Lung (tissue), 12 donors: ENCODE measurements around the gene MAGI2. TPM values are rescaled to one million over a fixed set of nuclear protein-coding genes. Genes with fewer than 3 reads are reported as not detected.

Source experiments
- ATAC-seq: fragments of 200-7000 bp; cut with Tn5 transposase; one replicate; pipeline ENCODE4 v1.9.1; 2020; ENCODE audit warnings: moderate number of reproducible peaks; ENCODE audit not compliant: insufficient read depth, low FRiP score
- DNase-seq, 3 donors: peaks; one replicate each; pipeline ENCODE4 v3.0.0-alpha.2; 2013 to 2017
- H3K27ac ChIP-seq, 2 donors: one replicate each; pipeline ENCODE4 v1.5.1; 2013; ENCODE audit warnings: mild to moderate bottlenecking in 2 of 2, moderate library complexity in 2 of 2, control low read depth in 1 of 2, inconsistent platforms in 1 of 2, low read depth in 1 of 2, low read length in 1 of 2
- H3K27me3 ChIP-seq, 3 donors: one replicate each; pipeline ENCODE4 v1.5.1; 2013; ENCODE audit warnings: low read length in 2 of 3; ENCODE audit not compliant: control insufficient read depth in 3 of 3, insufficient read depth in 3 of 3
- H3K36me3 ChIP-seq, 4 donors: one replicate each; pipeline ENCODE4 v1.5.1; 2013; ENCODE audit warnings: low read length in 4 of 4, mild to moderate bottlenecking in 1 of 4, moderate library complexity in 1 of 4; ENCODE audit not compliant: control insufficient read depth in 4 of 4, insufficient read depth in 4 of 4
- H3K4me1 ChIP-seq, 5 donors: one replicate each; pipeline ENCODE4 v1.5.1; 2013; ENCODE audit warnings: low read length in 5 of 5, mild to moderate bottlenecking in 2 of 5, moderate library complexity in 1 of 5; ENCODE audit not compliant: control insufficient read depth in 5 of 5, insufficient read depth in 5 of 5
- H3K4me3 ChIP-seq: one replicate; pipeline ENCODE4 v1.5.1; 2013; ENCODE audit warnings: mild to moderate bottlenecking, control low read depth, moderate library complexity
- H3K9ac ChIP-seq, 2 donors: one replicate each; pipeline ENCODE4 v1.5.1; 2013; ENCODE audit warnings: low read length in 2 of 2, control low read depth in 1 of 2; ENCODE audit not compliant: insufficient read depth in 1 of 2
- H3K9me3 ChIP-seq, 4 donors: one replicate each; pipeline ENCODE4 v1.5.1; 2013; ENCODE audit warnings: low read length in 3 of 4, mild to moderate bottlenecking in 1 of 4, moderate library complexity in 1 of 4; ENCODE audit not compliant: control insufficient read depth in 4 of 4, insufficient read depth in 3 of 4
- WGBS, 2 donors: extraction: QIAGEN DNeasy Blood & Tissue Kit; methylation state at CpG; one replicate each; pipeline ENCODE4 v1.1.7; 2013; 5-methylcytosine and 5-hydroxymethylcytosine counted together
- polyA plus RNA-seq, 2 donors: library from polyadenylated mRNA; stranded (reverse); fragments of 200-250 nt; gene quantifications; one replicate each; pipeline ENCODE4 v1.2.1, GENCODE V29; 2013
- total RNA-seq, 2 donors: library from RNA; depleted of rRNA in 1 of 2; stranded (reverse); fragments of >200 nt in 1 of 2; gene quantifications; one replicate each; pipeline ENCODE4 v1.2.1, GENCODE V29; 2014 to 2021
- TF ChIP-seq, protein P1 (sequence below): IDR thresholded peaks from 2 replicates; pipeline ENCODE4 v1.5.1; 2012; ENCODE audit warnings: mild to moderate bottlenecking; ENCODE audit errors: control extremely low read depth, extremely low read depth
- donor health status: control.
- donor health status: control.
- donor health status: Bipolar disorder and iron deficiency.
- donor health status: healthy.
- donor health status: DM: yes; HTN: yes; CAD: no.

The MAGI2 gene
- total and polyA plus RNA-seq, 4 donors = 0.94 to 18.0 (median 5.3) TPM

GRCh38 chr7:78213402-78213801, 1240.1 kb downstream of the MAGI2 start:
- H3K36me3 ChIP-seq = no peaks in the 10 kb centered on the region
- TF ChIP-seq, protein P1, sequence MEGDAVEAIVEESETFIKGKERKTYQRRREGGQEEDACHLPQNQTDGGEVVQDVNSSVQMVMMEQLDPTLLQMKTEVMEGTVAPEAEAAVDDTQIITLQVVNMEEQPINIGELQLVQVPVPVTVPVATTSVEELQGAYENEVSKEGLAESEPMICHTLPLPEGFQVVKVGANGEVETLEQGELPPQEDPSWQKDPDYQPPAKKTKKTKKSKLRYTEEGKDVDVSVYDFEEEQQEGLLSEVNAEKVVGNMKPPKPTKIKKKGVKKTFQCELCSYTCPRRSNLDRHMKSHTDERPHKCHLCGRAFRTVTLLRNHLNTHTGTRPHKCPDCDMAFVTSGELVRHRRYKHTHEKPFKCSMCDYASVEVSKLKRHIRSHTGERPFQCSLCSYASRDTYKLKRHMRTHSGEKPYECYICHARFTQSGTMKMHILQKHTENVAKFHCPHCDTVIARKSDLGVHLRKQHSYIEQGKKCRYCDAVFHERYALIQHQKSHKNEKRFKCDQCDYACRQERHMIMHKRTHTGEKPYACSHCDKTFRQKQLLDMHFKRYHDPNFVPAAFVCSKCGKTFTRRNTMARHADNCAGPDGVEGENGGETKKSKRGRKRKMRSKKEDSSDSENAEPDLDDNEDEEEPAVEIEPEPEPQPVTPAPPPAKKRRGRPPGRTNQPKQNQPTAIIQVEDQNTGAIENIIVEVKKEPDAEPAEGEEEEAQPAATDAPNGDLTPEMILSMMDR = no peak
- no peaks in the 10 kb centered on the region for H3K4me1 ChIP-seq
- H3K4me3 ChIP-seq = no peak overlapping the region
- DNase-seq = no peak
- H3K9me3 ChIP-seq = no peaks in the 10 kb centered on the region
- no peak overlapping the region for H3K27ac ChIP-seq
- no peak overlapping the region for H3K9ac ChIP-seq
- no peaks in the 10 kb centered on the region for H3K27me3 ChIP-seq
- ATAC-seq = no peak
- WGBS, 2 donors = 85 to 93% methylated on average over 6 of the region's 6 CpGs

GRCh38 chr7:78212476-78213060, 1240.9 kb downstream of the MAGI2 start:
- no peaks in the 10 kb centered on the region for H3K9me3 ChIP-seq
- DNase-seq (no peak), ATAC-seq (no peak)
- H3K27me3 ChIP-seq = no peaks in the 10 kb centered on the region
- no peaks in the 10 kb centered on the region for H3K36me3 ChIP-seq
- TF ChIP-seq, protein P1 = no peak
- 91 to 95% methylated on average over 3 of the region's 3 CpGs for WGBS, 2 donors
- H3K4me3 ChIP-seq = no peak overlapping the region
- H3K4me1 ChIP-seq = no peaks in the 10 kb centered on the region
- no peak overlapping the region for H3K27ac ChIP-seq
- H3K9ac ChIP-seq = no peak overlapping the region

- Histone ChIP-seq H3K36me3 (no peaks in the 10 kb centered on the region), H3K27me3 (no peaks in the 10 kb centered on the region), H3K27ac (no peak overlapping the region), H3K4me3 (no peak overlapping the region), H3K9ac (no peak overlapping the region), H3K9me3 (no peaks in the 10 kb centered on the region), H3K4me1 (no peaks in the 10 kb centered on the region)
- DNase-seq = no peak
- TF ChIP-seq, protein P1 = no peak
- no peak for ATAC-seq
Observed at GRCh38 chr7:78207269-78207668, 1246.2 kb downstream of the MAGI2 start.

DNA sequence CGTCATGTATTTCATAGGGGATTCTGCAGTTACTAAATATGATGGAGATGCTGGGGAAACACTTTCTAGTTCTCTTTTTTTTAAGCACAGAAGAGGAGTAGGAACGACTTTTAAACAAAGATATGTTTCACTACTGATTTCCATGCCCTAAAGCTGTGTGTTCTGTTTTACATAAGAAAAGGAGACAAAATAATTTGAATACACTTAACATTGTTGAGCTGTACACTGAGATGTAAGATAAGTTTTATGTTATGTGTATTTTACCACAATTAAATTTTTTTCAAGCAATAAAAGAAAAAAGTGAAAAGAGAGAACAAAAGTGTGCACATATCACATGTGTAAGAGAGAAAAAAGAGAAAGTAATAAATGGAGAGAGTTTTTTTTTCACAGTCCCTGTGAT, 1246.7 kb downstream of the MAGI2 start:
- no peaks in the 10 kb centered on the region for H3K36me3 ChIP-seq
- H3K4me3 ChIP-seq = no peak overlapping the region
- TF ChIP-seq, protein P1 = no peak
- no peak overlapping the region for H3K9ac ChIP-seq
- no peaks in the 10 kb centered on the region for H3K4me1 ChIP-seq
- DNase-seq (no peak), ATAC-seq (no peak)
- H3K27ac ChIP-seq = no peak overlapping the region
- no peaks in the 10 kb centered on the region for H3K27me3 ChIP-seq
- WGBS, 2 donors = 70 to 73% methylated on average over 2 of the region's 2 CpGs
- no peaks in the 10 kb centered on the region for H3K9me3 ChIP-seq
